Activated CD4-positive, alpha-beta memory T cell treated with anti-CD3 and anti-CD28 coated beads for 36 hours (primary cell): ENCODE results near the gene ST6GAL1. TPM values are rescaled to one million over a fixed set of nuclear protein-coding genes. Genes with fewer than 3 reads are reported as not detected.

Experiments
- CTCF ChIA-PET: fragments of 350-600 bp; sonication (Branson Sonifier 250); formaldehyde crosslinking; loops from one replicate; lab custom pipeline; 2021; ENCODE audit warnings: antibody characterized with exemption, inconsistent platforms; lab: Charles Lee
- POLR2A ChIA-PET: fragments of 350-600 bp; sonication (Branson Sonifier 250); formaldehyde crosslinking; loops from one replicate; lab custom pipeline; 2021; ENCODE audit warnings: antibody characterized with exemption; lab: Charles Lee
- DNase-seq: peaks from one replicate; pipeline ENCODE4 v3.0.0-alpha.2; 2020
- H3K27ac Mint-ChIP-seq: one replicate; pipeline ENCODE4 v1.8.0; 2021; ENCODE audit warnings: mixed read lengths
- H3K27me3 Mint-ChIP-seq: one replicate; pipeline ENCODE4 v1.8.0; 2021; ENCODE audit warnings: mixed read lengths
- H3K36me3 Mint-ChIP-seq: one replicate; pipeline ENCODE4 v1.8.0; 2021; ENCODE audit warnings: mixed read lengths
- H3K4me1 Mint-ChIP-seq: one replicate; pipeline ENCODE4 v1.8.0; 2021; ENCODE audit warnings: low read depth, mixed read lengths
- H3K4me3 Mint-ChIP-seq: one replicate; pipeline ENCODE4 v1.8.0; 2021; ENCODE audit warnings: mild to moderate bottlenecking, mixed read lengths
- H3K9me3 Mint-ChIP-seq: one replicate; pipeline ENCODE4 v1.8.0; 2021; ENCODE audit warnings: mixed read lengths
- intact Hi-C: fragments of 100-400 bp; cut with micrococcal nuclease; formaldehyde crosslinking; loops from one replicate; pipeline ENCODE4 v1.15.1; 2023
- total RNA-seq, 2 experiments: library from RNA; stranded (reverse); gene quantifications; one replicate each; pipeline ENCODE4 v1.2.3, GENCODE V29; 2021

Gene ST6GAL1
- total RNA-seq, 2 experiments from 2014 or later, result 99.9 to 113 TPM

GRCh38 chr3:186973702-186974101, 43.4 kb downstream of the ST6GAL1 start:
- ChIA-PET CTCF (interaction anchor here (0.8 kb wide), 1 partner anchor 166 kb away, joined by 3 read pairs; the partner anchor contains the start of gene RPL39L), POLR2A (no interaction called here)
- no peak overlapping the region for H3K4me3 Mint-ChIP-seq
- peaks cover 60% of the 10 kb centered on the region for H3K36me3 Mint-ChIP-seq
- no peak for DNase-seq
- no peak overlapping the region for H3K27ac Mint-ChIP-seq
- intact Hi-C loops, result no loop called here
- peaks cover 33% of the 10 kb centered on the region for H3K4me1 Mint-ChIP-seq
- no peaks in the 10 kb centered on the region for H3K9me3 Mint-ChIP-seq
- H3K27me3 Mint-ChIP-seq, result no peaks in the 10 kb centered on the region

- peaks cover 28% of the 10 kb centered on the region for H3K4me1 Mint-ChIP-seq
- intact Hi-C loops, result no loop called here
- H3K27ac Mint-ChIP-seq, result no peak overlapping the region
- ChIA-PET POLR2A (no interaction called here), CTCF (no interaction called here)
- H3K9me3 Mint-ChIP-seq, result no peaks in the 10 kb centered on the region
- DNase-seq, result no peak
- H3K36me3 Mint-ChIP-seq, result peaks cover 66% of the 10 kb centered on the region
- no peak overlapping the region for H3K4me3 Mint-ChIP-seq
- no peaks in the 10 kb centered on the region for H3K27me3 Mint-ChIP-seq
Measured at GRCh38 chr3:186974824-186975313, 44.5 kb downstream of the ST6GAL1 start.

DNA sequence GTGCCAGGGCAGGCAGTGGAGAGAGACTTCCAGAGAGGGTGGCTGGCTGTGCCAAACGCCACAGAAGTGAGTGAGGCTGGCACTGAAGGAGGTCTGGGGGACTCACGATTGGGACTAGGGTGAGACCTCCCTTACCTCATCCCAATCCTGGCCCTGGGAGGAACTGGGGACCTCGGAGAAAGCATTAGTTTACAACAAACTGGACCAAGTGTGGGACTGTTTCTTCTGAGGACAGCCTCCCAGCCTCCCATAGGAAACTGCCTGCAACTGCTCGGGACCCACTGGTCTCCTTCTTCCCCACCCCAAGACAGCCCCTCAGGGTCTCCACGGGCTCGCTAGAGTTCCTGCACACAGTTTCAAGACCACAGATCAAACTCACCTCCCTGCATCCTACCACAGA, 45.4 kb downstream of the ST6GAL1 start:
- H3K27ac Mint-ChIP-seq, result peak overlapping the region; percentile 14
- CTCF ChIA-PET, result no interaction called here
- peaks cover 28% of the 10 kb centered on the region for H3K4me1 Mint-ChIP-seq

DNA sequence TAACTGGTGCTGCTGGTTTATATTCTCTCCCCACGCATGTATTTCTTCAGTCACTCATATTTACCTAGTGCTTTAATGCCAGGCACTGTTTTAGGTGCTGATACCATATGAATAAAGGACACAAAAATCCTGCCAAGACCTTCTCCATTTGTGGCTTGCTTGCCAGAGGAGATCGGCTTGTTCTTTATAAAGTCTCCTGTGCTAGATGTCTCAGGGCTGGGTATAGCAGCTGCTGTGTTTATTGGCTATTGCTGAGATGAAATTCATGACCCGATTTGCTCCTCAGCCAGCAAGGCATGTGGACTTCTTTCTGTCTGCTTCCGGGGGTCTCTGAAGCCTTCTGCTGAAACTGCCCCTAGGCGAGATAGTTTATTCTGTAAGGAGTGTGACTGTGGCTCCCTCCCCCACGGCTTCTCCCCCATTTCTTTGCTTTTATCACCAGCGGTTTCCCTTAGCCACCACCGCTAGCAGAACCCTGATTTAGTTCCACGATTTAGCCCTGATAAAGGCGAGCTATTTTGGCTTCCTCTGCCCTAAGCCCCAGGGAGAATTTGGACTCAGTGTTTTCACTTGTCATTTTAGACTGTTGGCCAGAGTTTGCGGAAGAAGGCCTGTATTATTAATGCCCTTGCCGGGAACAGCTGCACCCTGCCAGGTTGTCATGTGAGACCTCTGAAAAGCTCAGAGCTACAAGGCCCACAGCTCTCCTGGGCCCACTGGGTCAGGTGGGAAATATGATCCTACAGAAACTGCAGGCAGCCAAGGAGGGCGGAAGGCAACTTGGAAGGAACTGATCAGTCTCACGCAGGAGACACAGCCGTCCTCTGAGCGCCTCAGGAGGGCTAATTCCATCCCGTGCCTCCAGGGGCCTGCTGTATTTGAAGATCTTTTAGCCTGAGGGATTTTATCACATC, 46.8 kb downstream of the ST6GAL1 start:
- Mint-ChIP-seq H3K27me3 (no peaks in the 10 kb centered on the region), H3K9me3 (no peaks in the 10 kb centered on the region), H3K4me3 (no peak overlapping the region), H3K27ac (no peak overlapping the region), H3K4me1 (peaks cover 26% of the 10 kb centered on the region), H3K36me3 (peaks cover 65% of the 10 kb centered on the region)
- DNase-seq, result no peak
- POLR2A ChIA-PET, result no interaction called here
- CTCF ChIA-PET, result no interaction called here
- intact Hi-C loops, result no loop called here

More for the DNA sequence above, 45.4 kb downstream of the ST6GAL1 start:
- Mint-ChIP-seq H3K27me3 (no peaks in the 10 kb centered on the region), H3K36me3 (peaks cover 64% of the 10 kb centered on the region), H3K4me3 (no peak overlapping the region), H3K9me3 (no peaks in the 10 kb centered on the region)
- DNase-seq, result no peak
- POLR2A ChIA-PET, result no interaction called here
- intact Hi-C loops, result no loop called here

- peak overlapping the region; percentile 61 for H3K27ac Mint-ChIP-seq
- DNase-seq, result no peak
- no peaks in the 10 kb centered on the region for H3K9me3 Mint-ChIP-seq
- ChIA-PET CTCF (interaction anchor here (0.9 kb wide), 1 partner anchor 10 kb away, joined by 4 read pairs; no protein-coding TSS in a partner anchor), POLR2A (no interaction called here)
- no peaks in the 10 kb centered on the region for H3K27me3 Mint-ChIP-seq
- no peak overlapping the region for H3K4me3 Mint-ChIP-seq
- H3K36me3 Mint-ChIP-seq, result peaks cover 59% of the 10 kb centered on the region
- H3K4me1 Mint-ChIP-seq, result peaks cover 16% of the 10 kb centered on the region
- intact Hi-C loops, result no loop called here
Measured at GRCh38 chr3:186978712-186979111, 48.4 kb downstream of the ST6GAL1 start.

- no peaks in the 10 kb centered on the region for H3K9me3 Mint-ChIP-seq
- no peak for DNase-seq
- H3K36me3 Mint-ChIP-seq, result peaks cover 53% of the 10 kb centered on the region
- H3K4me1 Mint-ChIP-seq, result peaks cover 8% of the 10 kb centered on the region
- ChIA-PET POLR2A (interaction anchor here (1.1 kb wide), 1 partner anchor 9 kb away, joined by 4 read pairs; no protein-coding TSS in a partner anchor), CTCF (interaction anchor here (2.9 kb wide), 1 partner anchor 13 kb away, joined by 7 read pairs; no protein-coding TSS in a partner anchor)
- intact Hi-C loops, result no loop called here
- H3K27ac Mint-ChIP-seq, result no peak overlapping the region
- H3K4me3 Mint-ChIP-seq, result no peak overlapping the region
- no peaks in the 10 kb centered on the region for H3K27me3 Mint-ChIP-seq
Measured at GRCh38 chr3:186979852-186980251, 49.5 kb downstream of the ST6GAL1 start.

DNA sequence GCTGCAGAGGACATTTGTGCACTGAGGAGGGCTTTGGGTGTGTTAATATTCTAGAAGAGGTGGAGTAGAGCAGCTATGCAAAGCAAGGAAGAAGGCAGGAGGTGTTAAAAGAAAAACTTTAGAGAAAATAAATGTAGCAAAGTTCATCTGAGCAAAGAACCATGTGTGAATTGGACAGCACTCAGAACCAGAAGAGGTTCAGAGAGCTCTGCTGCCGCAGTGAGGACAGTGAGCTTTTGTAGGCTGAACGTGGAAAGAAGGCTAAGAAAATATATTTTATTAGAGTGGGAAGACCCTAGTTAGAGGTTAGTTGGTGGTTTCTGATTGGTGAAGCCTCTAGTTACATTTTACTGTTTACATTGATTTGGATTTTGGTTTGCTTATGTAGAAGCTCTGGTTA, 50.7 kb downstream of the ST6GAL1 start:
- no peak for DNase-seq
- intact Hi-C loops, result no loop called here
- POLR2A ChIA-PET, result no interaction called here
- CTCF ChIA-PET, result interaction anchor here (1.4 to 2.9 kb wide), 3 partner anchors 13 to 132 kb away, joined by 3 to 7 read pairs (median 6); no protein-coding TSS in a partner anchor
- peaks cover 9% of the 10 kb centered on the region for H3K4me1 Mint-ChIP-seq
- no peaks in the 10 kb centered on the region for H3K9me3 Mint-ChIP-seq
- H3K4me3 Mint-ChIP-seq, result no peak overlapping the region
- H3K27me3 Mint-ChIP-seq, result no peaks in the 10 kb centered on the region
- peaks cover 46% of the 10 kb centered on the region for H3K36me3 Mint-ChIP-seq
- H3K27ac Mint-ChIP-seq, result no peak overlapping the region

- Mint-ChIP-seq H3K4me3 (no peak overlapping the region), H3K36me3 (peaks cover 48% of the 10 kb centered on the region), H3K9me3 (no peaks in the 10 kb centered on the region), H3K27ac (no peak overlapping the region), H3K27me3 (no peaks in the 10 kb centered on the region), H3K4me1 (peaks cover 27% of the 10 kb centered on the region)
- no peak for DNase-seq
- ChIA-PET POLR2A (interaction anchor here (0.6 to 1.3 kb wide), 2 partner anchors 18 to 655 kb away, joined by 3 read pairs; no protein-coding TSS in a partner anchor), CTCF (interaction anchor here (1.5 to 1.6 kb wide), 2 partner anchors 129 to 134 kb away, joined by 3 to 5 read pairs; no protein-coding TSS in a partner anchor)
- intact Hi-C loops, result no loop called here
Measured at GRCh38 chr3:186983659-186984058, 53.3 kb downstream of the ST6GAL1 start.

DNA sequence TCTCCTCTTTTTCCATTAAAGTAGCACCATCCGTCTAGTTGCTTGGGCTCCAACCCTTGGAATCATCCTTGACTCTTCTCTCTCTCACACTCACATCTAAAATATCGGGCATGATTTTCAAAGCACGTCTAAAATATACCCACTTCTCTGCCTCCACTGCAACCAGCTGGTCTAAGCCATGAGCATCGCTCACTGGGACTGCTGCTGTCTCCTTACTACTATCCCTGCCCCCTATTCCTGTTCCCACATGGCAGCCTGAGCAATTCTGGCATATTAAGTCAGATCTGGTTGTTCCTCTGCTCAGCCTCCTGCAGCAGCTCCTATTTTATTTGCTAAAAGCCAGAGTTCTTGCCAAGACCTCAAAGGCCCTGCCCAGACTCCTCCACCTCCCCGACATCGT, 53.7 kb downstream of the ST6GAL1 start:
- H3K36me3 Mint-ChIP-seq, result peaks cover 46% of the 10 kb centered on the region
- H3K4me3 Mint-ChIP-seq, result no peak overlapping the region
- no peaks in the 10 kb centered on the region for H3K9me3 Mint-ChIP-seq
- H3K27me3 Mint-ChIP-seq, result no peaks in the 10 kb centered on the region
- DNase-seq, result no peak
- CTCF ChIA-PET, result interaction anchor here (1.5 to 1.6 kb wide), 2 partner anchors 128 to 134 kb away, joined by 3 to 5 read pairs; no protein-coding TSS in a partner anchor
- POLR2A ChIA-PET, result interaction anchor here (1.3 kb wide), 1 partner anchor 18 kb away, joined by 3 read pairs; no protein-coding TSS in a partner anchor
- intact Hi-C loops, result no loop called here
- peaks cover 27% of the 10 kb centered on the region for H3K4me1 Mint-ChIP-seq
- no peak overlapping the region for H3K27ac Mint-ChIP-seq

- intact Hi-C loops, result loop anchor here (5.0 kb wide), 1 partner anchor 54 kb away; the partner anchor contains the start of gene ST6GAL1
- POLR2A ChIA-PET, result no interaction called here
- Mint-ChIP-seq H3K4me1 (peaks cover 41% of the 10 kb centered on the region), H3K27me3 (no peaks in the 10 kb centered on the region), H3K9me3 (no peaks in the 10 kb centered on the region), H3K4me3 (no peak overlapping the region), H3K36me3 (peaks cover 47% of the 10 kb centered on the region), H3K27ac (no peak overlapping the region)
- CTCF ChIA-PET, result no interaction called here
- DNase-seq, result no peak
Measured at GRCh38 chr3:186985661-186986364, 55.5 kb downstream of the ST6GAL1 start.

DNA sequence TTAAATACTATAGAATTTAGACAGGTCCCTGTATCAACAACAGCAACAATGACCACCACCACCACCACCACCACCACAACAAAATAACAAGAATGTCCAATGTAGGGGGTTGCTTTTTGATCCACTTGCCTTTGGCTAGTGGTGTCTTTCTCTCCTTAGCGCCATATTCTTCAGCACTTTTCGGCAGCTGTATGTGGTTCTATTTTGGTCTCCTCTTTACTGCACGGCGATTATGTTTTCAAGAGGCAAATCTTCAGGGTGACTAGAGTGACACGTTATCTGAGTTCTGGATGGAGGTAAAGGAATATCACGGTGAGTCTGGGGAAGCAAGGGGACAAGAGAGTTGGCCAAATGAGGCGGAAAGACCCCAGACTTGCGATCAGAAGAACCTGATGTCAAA, 56.1 kb downstream of the ST6GAL1 start:
- Mint-ChIP-seq H3K36me3 (peaks cover 47% of the 10 kb centered on the region), H3K4me3 (no peak overlapping the region), H3K4me1 (peaks cover 46% of the 10 kb centered on the region), H3K27me3 (no peaks in the 10 kb centered on the region), H3K27ac (no peak overlapping the region), H3K9me3 (no peaks in the 10 kb centered on the region)
- CTCF ChIA-PET, result no interaction called here
- intact Hi-C loops, result loop anchor here (5.0 kb wide), 1 partner anchor 54 kb away; the partner anchor contains the start of gene ST6GAL1
- POLR2A ChIA-PET, result no interaction called here
- no peak for DNase-seq
